Skeletal muscle tissue (tissue), 4 donors: ENCODE data around the gene KCNQ5. TPM values are rescaled to one million over a fixed set of nuclear protein-coding genes. Genes with fewer than 3 reads are reported as not detected.
A peak's percentile ranks its signal among the peaks of the same experiment; 100 is the strongest.

Source experiments
- H3K27ac ChIP-seq: one replicate; pipeline ENCODE4 v1.7.0; 2013; ENCODE audit warnings: mild to moderate bottlenecking, low read depth, low read length, inconsistent platforms
- H3K27me3 ChIP-seq, 3 donors: one replicate each; pipeline ENCODE4 v1.7.0; 2013; ENCODE audit warnings: low read length in 3 of 3; ENCODE audit not compliant: control insufficient read depth in 3 of 3, insufficient read depth in 3 of 3
- H3K36me3 ChIP-seq, 3 donors: one replicate each; pipeline ENCODE4 v1.7.0; 2013; ENCODE audit warnings: low read length in 3 of 3; ENCODE audit not compliant: control insufficient read depth in 3 of 3, insufficient read depth in 3 of 3
- H3K4me1 ChIP-seq, 3 donors: one replicate each; pipeline ENCODE4 v1.7.0; 2013; ENCODE audit warnings: low read length in 3 of 3, mild to moderate bottlenecking in 3 of 3; ENCODE audit not compliant: control insufficient read depth in 3 of 3, insufficient read depth in 3 of 3
- H3K4me3 ChIP-seq, 3 donors: one replicate each; pipeline ENCODE4 v1.7.0; 2013; ENCODE audit warnings: low read length in 3 of 3
- H3K9ac ChIP-seq, 3 donors: one replicate each; pipeline ENCODE4 v1.7.0; 2013; ENCODE audit warnings: low read length in 3 of 3, mild to moderate bottlenecking in 3 of 3, moderate library complexity in 2 of 3, low read depth in 1 of 3
- H3K9me3 ChIP-seq, 3 donors: one replicate each; pipeline ENCODE4 v1.7.0; 2013; ENCODE audit warnings: low read length in 3 of 3; ENCODE audit not compliant: control insufficient read depth in 3 of 3
- total RNA-seq: library from RNA; depleted of rRNA; stranded (reverse); fragments of >200 nt; gene quantifications from one replicate; pipeline ENCODE4 v1.2.3, GENCODE V29; 2014
- donor health status: Osteomylitis.

Gene KCNQ5
- total RNA-seq, 1 donor from 2014 or later: 0.52 TPM

- H3K4me3 ChIP-seq: no peak overlapping the region
- H3K9me3 ChIP-seq: no peaks in the 10 kb centered on the region
- no peaks in the 10 kb centered on the region for H3K36me3 ChIP-seq
- H3K27ac ChIP-seq: no peak overlapping the region
- peaks cover 0 to 5% (median 2%) of the 10 kb centered on the region in 3 donors for H3K4me1 ChIP-seq
- no peak overlapping the region for H3K9ac ChIP-seq
- no peaks in the 10 kb centered on the region for H3K27me3 ChIP-seq
Measured at GRCh38 chr6:72841195-72841594, 219.3 kb downstream of the KCNQ5 start.

DNA sequence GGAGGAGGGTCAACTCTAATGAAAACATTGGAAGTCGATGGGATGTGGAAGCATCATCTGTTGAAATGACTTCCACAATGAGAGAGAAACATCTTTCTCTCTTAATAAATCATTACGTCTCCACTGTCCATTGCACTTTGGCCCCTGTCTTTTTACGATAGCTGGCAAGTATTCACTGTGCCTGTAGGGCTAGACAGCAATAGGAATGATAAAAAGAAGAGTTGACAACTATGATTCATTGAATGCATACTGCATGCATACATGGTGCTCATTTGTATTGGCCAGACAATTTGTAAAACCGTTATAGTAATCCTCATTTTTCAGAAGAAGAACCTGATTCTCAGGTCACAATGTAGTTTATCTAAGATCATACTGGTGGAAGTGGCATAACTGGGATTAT lies 220.3 kb downstream of the KCNQ5 start:
- Histone ChIP-seq H3K27me3 (no peaks in the 10 kb centered on the region), H3K9me3 (no peaks in the 10 kb centered on the region), H3K27ac (no peak overlapping the region), H3K36me3 (no peaks in the 10 kb centered on the region), H3K9ac (no peak overlapping the region), H3K4me1 (peaks cover 0 to 5% (median 2%) of the 10 kb centered on the region in 3 donors), H3K4me3 (no peak overlapping the region)

GRCh38 chr6:72844614-72845013 lies 222.8 kb downstream of the KCNQ5 start:
- Histone ChIP-seq H3K27ac (no peak overlapping the region), H3K9ac (no peak overlapping the region), H3K27me3 (no peaks in the 10 kb centered on the region), H3K4me1 (peaks cover 0 to 6% (median 5%) of the 10 kb centered on the region in 3 donors), H3K4me3 (no peak overlapping the region), H3K36me3 (no peaks in the 10 kb centered on the region), H3K9me3 (no peaks in the 10 kb centered on the region)

DNA sequence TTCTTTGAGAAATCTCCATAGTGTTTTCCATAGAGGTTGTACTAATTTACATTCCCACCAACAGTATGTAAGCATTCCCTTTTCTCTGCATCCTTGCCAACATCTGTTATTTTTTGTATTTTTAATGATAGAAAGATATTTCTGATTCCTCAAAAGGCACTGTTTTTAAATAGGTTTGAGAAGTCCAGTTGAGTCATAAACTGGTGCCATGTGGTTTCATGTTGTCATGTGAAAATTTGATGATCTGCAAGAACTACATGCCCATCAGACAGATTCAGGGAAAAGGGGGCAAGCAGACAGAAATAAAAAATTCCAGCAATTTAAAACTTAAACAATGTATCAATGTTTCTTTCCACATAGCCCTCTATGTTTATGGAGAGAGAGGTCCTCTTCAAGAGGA lies 227.5 kb downstream of the KCNQ5 start:
- Histone ChIP-seq H3K9ac (no peak overlapping the region), H3K27ac (no peak overlapping the region), H3K4me3 (no peak overlapping the region), H3K9me3 (no peaks in the 10 kb centered on the region), H3K27me3 (no peaks in the 10 kb centered on the region), H3K36me3 (no peaks in the 10 kb centered on the region), H3K4me1 (peaks cover 0 to 9% (median 7%) of the 10 kb centered on the region in 3 donors)

DNA sequence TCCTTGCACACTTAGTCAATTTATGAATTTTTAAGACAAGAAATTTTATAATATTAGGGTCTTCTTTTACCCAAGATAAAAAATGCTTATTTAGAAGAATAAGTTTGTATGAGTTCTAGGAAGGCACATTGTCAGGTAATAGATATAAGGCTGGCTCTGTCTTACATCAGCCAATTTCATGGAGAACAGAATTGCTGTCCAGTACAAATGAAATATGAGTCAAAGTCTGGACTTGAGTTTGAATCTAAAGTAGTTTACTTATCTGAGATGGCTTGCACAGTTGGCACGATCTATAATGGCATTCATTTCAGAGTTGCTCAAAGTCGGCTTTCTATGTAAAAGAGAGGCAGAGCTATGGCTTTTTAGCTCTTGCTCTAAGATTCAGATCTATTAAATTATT lies 228.2 kb downstream of the KCNQ5 start:
- no peak overlapping the region for H3K27ac ChIP-seq
- peaks cover 0 to 7% (median 2%) of the 10 kb centered on the region in 3 donors for H3K4me1 ChIP-seq
- H3K36me3 ChIP-seq: no peaks in the 10 kb centered on the region
- H3K4me3 ChIP-seq: no peak overlapping the region
- no peak overlapping the region for H3K9ac ChIP-seq
- no peaks in the 10 kb centered on the region for H3K27me3 ChIP-seq
- H3K9me3 ChIP-seq: no peaks in the 10 kb centered on the region

DNA sequence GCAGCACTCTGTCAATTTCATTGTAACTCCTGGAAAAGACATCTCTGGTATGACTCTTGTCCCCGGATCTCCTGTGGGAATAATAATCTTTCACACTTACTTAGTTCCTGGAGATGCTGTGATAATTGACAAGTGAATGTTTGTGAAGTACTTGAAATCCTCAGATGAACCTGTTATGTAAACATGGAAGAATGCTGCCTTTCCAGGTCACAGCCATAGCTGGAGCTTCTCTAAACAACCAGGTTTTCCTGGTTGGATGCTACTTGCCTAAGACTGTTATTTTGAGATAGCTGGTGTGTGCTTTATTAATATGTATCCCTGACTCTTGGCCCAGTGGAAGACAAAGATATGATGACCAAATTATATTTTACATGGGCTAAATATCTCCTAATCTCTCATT lies 228.6 kb downstream of the KCNQ5 start:
- H3K9me3 ChIP-seq: no peaks in the 10 kb centered on the region
- no peaks in the 10 kb centered on the region for H3K27me3 ChIP-seq
- H3K4me1 ChIP-seq: peaks cover 0 to 7% (median 2%) of the 10 kb centered on the region in 3 donors
- no peaks in the 10 kb centered on the region for H3K36me3 ChIP-seq
- H3K9ac ChIP-seq: no peak overlapping the region
- no peak overlapping the region for H3K27ac ChIP-seq
- no peak overlapping the region for H3K4me3 ChIP-seq

DNA sequence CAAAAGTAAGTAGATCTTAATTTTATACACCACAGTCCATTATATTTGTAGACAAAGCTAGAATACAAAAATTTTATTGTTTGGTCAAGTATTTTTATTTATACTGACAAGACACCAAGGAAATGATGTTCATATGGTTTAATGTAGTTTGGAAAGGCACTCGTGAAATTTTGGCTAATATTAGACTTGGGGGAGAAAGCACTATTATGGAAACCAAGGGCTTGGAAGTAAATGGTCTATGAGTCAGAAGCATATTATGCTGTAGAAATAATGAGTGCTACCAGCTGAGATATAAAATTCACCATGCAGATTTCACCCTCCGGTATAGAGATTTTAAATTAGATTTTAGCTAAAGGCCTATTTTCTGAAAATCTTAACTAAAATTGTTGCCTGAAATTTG lies 233.6 kb downstream of the KCNQ5 start:
- Histone ChIP-seq H3K9ac (no peak overlapping the region), H3K27me3 (no peaks in the 10 kb centered on the region), H3K4me3 (no peak overlapping the region)

GRCh38 chr6:72856801-72857200 lies 234.9 kb downstream of the KCNQ5 start:
- H3K4me1 ChIP-seq: peaks cover 8 to 12% (median 10%) of the 10 kb centered on the region in 3 donors
- no peak overlapping the region for H3K27ac ChIP-seq
- H3K9ac ChIP-seq: no peak overlapping the region
- H3K9me3 ChIP-seq: no peaks in the 10 kb centered on the region
- no peaks in the 10 kb centered on the region for H3K27me3 ChIP-seq
- no peak overlapping the region for H3K4me3 ChIP-seq
- no peaks in the 10 kb centered on the region for H3K36me3 ChIP-seq

More for the DNA sequence above, 233.6 kb downstream of the KCNQ5 start:
- no peaks in the 10 kb centered on the region for H3K36me3 ChIP-seq
- no peaks in the 10 kb centered on the region for H3K4me1 ChIP-seq
- no peaks in the 10 kb centered on the region for H3K9me3 ChIP-seq
- no peak overlapping the region for H3K27ac ChIP-seq

DNA sequence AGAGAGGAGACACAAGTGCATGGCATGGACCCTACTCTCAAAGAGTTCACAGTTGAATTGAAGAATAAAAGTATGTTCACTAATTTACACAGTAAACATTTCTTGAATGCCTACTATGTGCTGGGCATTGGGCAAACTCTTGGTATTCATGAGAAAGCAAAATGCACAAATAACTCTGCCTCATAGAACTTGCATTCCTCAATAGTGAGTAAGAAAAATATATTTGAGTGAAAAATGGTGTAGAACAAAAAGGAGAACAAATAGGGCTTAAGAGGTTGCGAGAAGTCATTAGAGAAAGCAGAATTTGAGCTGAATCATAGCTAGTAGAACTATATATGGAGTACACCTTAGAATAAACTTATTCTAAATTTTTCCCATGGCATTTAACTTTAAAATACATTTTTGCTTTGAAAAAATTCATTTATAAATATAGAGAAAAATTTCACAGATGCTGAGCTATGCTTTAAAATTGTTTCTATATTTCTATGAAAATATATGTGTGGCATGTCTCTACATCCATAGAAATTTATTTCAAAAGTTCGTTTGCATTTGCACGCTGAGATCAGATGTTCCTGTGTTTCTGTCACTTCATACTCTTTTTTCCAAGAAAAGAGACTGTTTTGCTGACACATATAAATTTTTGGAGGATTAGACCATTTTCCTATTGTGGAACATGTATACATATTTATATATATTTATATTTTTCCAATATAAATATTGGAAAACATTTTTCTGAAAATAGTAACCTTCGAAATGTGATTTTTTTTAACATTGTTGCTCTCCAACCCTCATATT lies 236.1 kb downstream of the KCNQ5 start:
- no peaks in the 10 kb centered on the region for H3K27me3 ChIP-seq
- peaks cover 14 to 22% (median 19%) of the 10 kb centered on the region in 3 donors for H3K4me1 ChIP-seq
- H3K9me3 ChIP-seq: no peaks in the 10 kb centered on the region

GRCh38 chr6:72861059-72861458 lies 239.2 kb downstream of the KCNQ5 start:
- Histone ChIP-seq H3K27me3 (no peaks in the 10 kb centered on the region), H3K27ac (peak overlapping the region; percentile 78), H3K4me3 (peak overlapping the region in 1 of 3 donors; percentile 25), H3K36me3 (no peaks in the 10 kb centered on the region), H3K4me1 (peaks cover 20 to 31% (median 22%) of the 10 kb centered on the region in 3 donors), H3K9me3 (no peaks in the 10 kb centered on the region), H3K9ac (peak overlapping the region in 1 of 3 donors; percentile 1)

More for the DNA sequence above, 236.1 kb downstream of the KCNQ5 start:
- no peak overlapping the region for H3K9ac ChIP-seq
- no peaks in the 10 kb centered on the region for H3K36me3 ChIP-seq
- H3K4me3 ChIP-seq: no peak overlapping the region
- no peak overlapping the region for H3K27ac ChIP-seq
